HCT116 (cell line): ENCODE measurements around the gene HSH2D. TPM values are rescaled to one million over a fixed set of nuclear protein-coding genes. Genes with fewer than 3 reads are reported as not detected.

Experiments used
- ATAC-seq: fragments of 200-7000 bp; cut with Tn5 transposase; 2 replicates; pipeline ENCODE4 v1.9.1; 2020; ENCODE audit warnings: mild to moderate bottlenecking, moderate library complexity
- BruUV-seq: library from RNA; stranded (reverse); fragments of 400-500 nt; replicated peaks from 2 replicates; lab custom pipeline; 2021; lab: Mats Ljungman, UMichigan
- CTCF ChIA-PET: fragments of 300-600 bp; sonication (Branson Sonifier 250); formaldehyde crosslinking; loops from one replicate; lab custom pipeline; 2021; ENCODE audit warnings: antibody characterized with exemption; lab: Charles Lee
- POLR2A ChIA-PET: fragments of 300-600, 350-600 bp; sonication (Branson Sonifier 250); formaldehyde crosslinking; loops from one replicate; lab custom pipeline; 2021; ENCODE audit warnings: antibody characterized with exemption; lab: Charles Lee
- RAD21 ChIA-PET, 2 experiments: fragments of 300-600 bp; sonication (Branson Sonifier 250); formaldehyde crosslinking; loops; one replicate each; lab custom pipeline; 2023; ENCODE audit warnings: low total read pairs in 2 of 2; ENCODE audit not compliant: uncharacterized antibody in 2 of 2, unreplicated experiment in 2 of 2, low non-redundant PET in 1 of 2; lab: Charles Lee
- DNase-seq: peaks from one replicate; pipeline ENCODE4 v3.0.0-alpha.2; 2010; ENCODE audit warnings: low read depth, low spot score
- H2AFZ ChIP-seq: fragments of 200-600 bp; shearing (Covaris generic), sonication (generic); 2 replicates; pipeline ENCODE4 v1.6.1; 2017; ENCODE audit warnings: low read depth, mixed run types, mixed read lengths, antibody characterized with exemption, low read length; ENCODE audit not compliant: poor library complexity, severe bottlenecking
- H3K27ac ChIP-seq: 2 replicates; pipeline ENCODE4 v1.5.1; 2012; ENCODE audit warnings: low read depth, low read length
- H3K27me3 ChIP-seq: fragments of 200-600 bp; sonication (generic); 2 replicates; pipeline ENCODE4 v1.6.1; 2016; ENCODE audit warnings: mixed run types, low read length, mixed read lengths; ENCODE audit not compliant: insufficient read depth
- H3K36me3 ChIP-seq, 2 experiments: fragments of 200-500 bp in 1 of 2; fragments of 200-600 bp in 1 of 2; sonication (Bioruptor generic) in 1 of 2; sonication (generic) in 1 of 2; 2 replicates each; pipeline versions ENCODE4 v1.5.1 to v1.6.1; 2014 to 2016; ENCODE audit warnings: low read length in 2 of 2, inconsistent platforms in 1 of 2, mixed read lengths in 1 of 2, mixed run types in 1 of 2; ENCODE audit not compliant: insufficient read depth in 2 of 2, control insufficient read depth in 1 of 2
- H3K4me1 ChIP-seq, 2 experiments: fragments of 200-600 bp in 1 of 2; sonication (generic) in 1 of 2; 2 replicates each; pipeline versions ENCODE4 v1.5.1 to v1.6.1; 2012 to 2017; ENCODE audit warnings: low read length in 2 of 2, inconsistent platforms in 1 of 2, mild to moderate bottlenecking in 1 of 2, mixed read lengths in 1 of 2, mixed run types in 1 of 2, moderate library complexity in 1 of 2; ENCODE audit not compliant: insufficient read depth in 2 of 2, control insufficient read depth in 1 of 2
- H3K4me2 ChIP-seq: fragments of 200-600 bp; sonication (generic); 2 replicates; pipeline ENCODE4 v1.6.1; 2017; ENCODE audit warnings: mixed run types, low read length, mixed read lengths
- H3K4me3 ChIP-seq, 2 experiments: fragments of 200-600 bp in 1 of 2; sonication (generic) in 1 of 2; replicated peaks in 1 of 2; 2 replicates each; pipeline ENCODE4 v1.5.1; 2011 to 2016; ENCODE audit warnings: low read length in 2 of 2, control low read depth in 1 of 2, low read depth in 1 of 2, mild to moderate bottlenecking in 1 of 2, mixed read lengths in 1 of 2, mixed run types in 1 of 2
- H3K79me2 ChIP-seq: fragments of 200-600 bp; sonication (generic); 2 replicates; pipeline ENCODE4 v1.6.1; 2017; ENCODE audit warnings: mild to moderate bottlenecking, mixed run types, low read length, moderate library complexity, mixed read lengths; ENCODE audit not compliant: insufficient read depth
- H3K9ac ChIP-seq: fragments of 200-600 bp; sonication (generic); 2 replicates; pipeline ENCODE4 v1.6.1; 2016; ENCODE audit warnings: low read length, mixed read lengths
- H3K9me2 ChIP-seq: fragments of 200-600 bp; sonication (generic), shearing (Covaris generic); 2 replicates; pipeline ENCODE4 v1.6.1; 2017; ENCODE audit warnings: mixed run types, mild to moderate bottlenecking, moderate library complexity; ENCODE audit not compliant: insufficient read depth
- H3K9me3 ChIP-seq, 2 experiments: fragments of 200-500 bp in 1 of 2; fragments of 200-600 bp in 1 of 2; sonication (Bioruptor generic) in 1 of 2; sonication (generic) in 1 of 2; 2 replicates each; pipeline ENCODE4 v1.6.1; 2014 to 2017; ENCODE audit warnings: low read length in 2 of 2, mixed read lengths in 2 of 2, inconsistent platforms in 1 of 2, low read depth in 1 of 2, mild to moderate bottlenecking in 1 of 2, mixed run types in 1 of 2, moderate library complexity in 1 of 2; ENCODE audit not compliant: control insufficient read depth in 1 of 2, insufficient read depth in 1 of 2
- H4K20me1 ChIP-seq: fragments of 200-600 bp; sonication (generic), shearing (Covaris generic); 2 replicates; pipeline ENCODE4 v1.6.1; 2017; ENCODE audit warnings: mixed run types, mild to moderate bottlenecking, moderate library complexity; ENCODE audit not compliant: insufficient read depth
- CBX3 ChIP-seq: IDR thresholded peaks from 2 replicates; pipeline ENCODE4 v1.6.1; 2012; ENCODE audit warnings: low read depth
- EGR1 ChIP-seq: IDR thresholded peaks from 2 replicates; pipeline ENCODE4 v1.6.1; 2012; ENCODE audit warnings: low read depth
- EZH2 ChIP-seq: fragments of 200-600 bp; sonication (generic); IDR thresholded peaks from 2 replicates; pipeline ENCODE4 v1.6.1; 2017; ENCODE audit warnings: antibody characterized with exemption, mixed run types
- EZH2phosphoT487 ChIP-seq: fragments of 200-600 bp; IDR thresholded peaks from 2 replicates; pipeline ENCODE4 v1.6.1; 2018; ENCODE audit warnings: antibody characterized with exemption, borderline replicate concordance
- FOSL1 ChIP-seq: IDR thresholded peaks from 2 replicates; pipeline ENCODE4 v1.6.1; 2012; ENCODE audit warnings: low read depth
- POLR2AphosphoS5 ChIP-seq: IDR thresholded peaks from 2 replicates; pipeline ENCODE4 v1.6.1; 2011; ENCODE audit warnings: mild to moderate bottlenecking, low read depth, low read length, moderate library complexity
- SIN3A ChIP-seq: IDR thresholded peaks from 2 replicates; pipeline ENCODE4 v1.6.1; 2012; ENCODE audit warnings: low read depth
- SP1 ChIP-seq: IDR thresholded peaks from 2 replicates; pipeline ENCODE4 v1.6.1; 2012; ENCODE audit warnings: low read depth
- SRF ChIP-seq: IDR thresholded peaks from 2 replicates; pipeline ENCODE4 v1.6.1; 2012; ENCODE audit warnings: low read depth
- YY1 ChIP-seq: IDR thresholded peaks from 2 replicates; pipeline ENCODE4 v1.6.1; 2011; ENCODE audit warnings: low read length, low read depth, moderate library complexity, mild to moderate bottlenecking; ENCODE audit not compliant: insufficient replicate concordance; ENCODE audit errors: extremely low read depth
- ZFX ChIP-seq: fragments of 450-650 bp; IDR thresholded peaks from 2 replicates; pipeline ENCODE4 v1.6.1; 2017
- intact Hi-C: fragments of 100-400 bp; cut with micrococcal nuclease; formaldehyde crosslinking; loops from 2 replicates; pipeline ENCODE4 v1.10.0; 2022
- total RNA-seq: library from RNA; stranded (reverse); gene quantifications from one replicate; pipeline ENCODE4 v1.2.1, GENCODE V29; 2021; ENCODE audit not compliant: unreplicated experiment
- TF ChIP-seq, protein P1 (sequence below): IDR thresholded peaks from 2 replicates; pipeline ENCODE4 v1.6.1; 2012
- TF ChIP-seq, protein P2 (sequence below): IDR thresholded peaks from 2 replicates; pipeline ENCODE4 v1.6.1; 2011; ENCODE audit warnings: mild to moderate bottlenecking, low read length, moderate library complexity; ENCODE audit not compliant: insufficient replicate concordance; ENCODE audit errors: extremely low read depth
- TF ChIP-seq, protein P3 (sequence below): IDR thresholded peaks from 2 replicates; pipeline ENCODE4 v1.6.1; 2012; ENCODE audit warnings: low read depth

HSH2D gene
- total RNA-seq, 1 experiment from 2014 or later, result 21.4 TPM

DNA sequence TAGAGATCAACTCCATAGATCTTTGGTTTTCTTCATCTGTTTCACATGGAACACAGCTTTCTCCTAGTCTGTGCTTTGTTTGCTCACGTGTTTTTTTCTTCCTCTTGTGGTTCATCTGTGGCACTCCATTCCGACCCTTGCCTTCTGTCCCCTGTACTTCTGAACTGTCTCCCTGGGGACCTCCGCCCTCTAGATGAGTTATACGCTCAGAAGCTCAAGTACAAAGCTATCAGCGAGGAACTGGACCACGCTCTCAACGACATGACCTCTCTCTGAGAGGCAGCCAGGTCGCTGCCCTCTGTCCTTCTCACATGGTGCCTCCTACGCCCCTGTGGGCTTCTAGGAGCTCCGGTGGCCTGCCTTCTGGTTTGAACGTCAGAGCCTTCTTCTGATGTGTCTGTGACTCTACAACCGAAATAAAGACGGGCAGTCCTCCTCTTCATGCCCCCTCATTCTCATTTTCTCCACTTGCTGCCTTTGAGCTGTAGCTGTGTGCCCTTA is 48.4 kb upstream of the HSH2D start:
- H3K79me2 ChIP-seq, result peaks cover 19% of the 10 kb centered on the region; the same call in 1 of the 2 replicates
- H3K27ac ChIP-seq, result no peak overlapping the region
- H3K9me2 ChIP-seq, result no peaks in the 10 kb centered on the region
- H3K27me3 ChIP-seq, result no peaks in the 10 kb centered on the region
- ChIA-PET RAD21 (no interaction called here), POLR2A (interaction anchor here (1.0 to 1.4 kb wide), 3 partner anchors 9 to 25 kb away, joined by 3 to 5 read pairs (median 3); no protein-coding TSS in a partner anchor), CTCF (no interaction called here)
- peaks cover 7 to 15% of the 10 kb centered on the region in 2 experiments; a peak in 3 of 4 replicates for H3K4me1 ChIP-seq
- no peaks in the 10 kb centered on the region for H4K20me1 ChIP-seq
- H3K9me3 ChIP-seq, result no peaks in the 10 kb centered on the region
- H3K9ac ChIP-seq, result no peak overlapping the region
- no peak for DNase-seq
- H3K4me2 ChIP-seq, result no peak overlapping the region
- H2AFZ ChIP-seq, result no peak overlapping the region
- H3K4me3 ChIP-seq, result no peak overlapping the region
- TF ChIP-seq EZH2phosphoT487 (no peak), FOSL1 (no peak)
- BruUV-seq, result no TSS peak
- H3K36me3 ChIP-seq, result peaks cover 48 to 71% of the 10 kb centered on the region in 2 experiments
- intact Hi-C loops, result no loop called here
- ATAC-seq, result no peak

DNA sequence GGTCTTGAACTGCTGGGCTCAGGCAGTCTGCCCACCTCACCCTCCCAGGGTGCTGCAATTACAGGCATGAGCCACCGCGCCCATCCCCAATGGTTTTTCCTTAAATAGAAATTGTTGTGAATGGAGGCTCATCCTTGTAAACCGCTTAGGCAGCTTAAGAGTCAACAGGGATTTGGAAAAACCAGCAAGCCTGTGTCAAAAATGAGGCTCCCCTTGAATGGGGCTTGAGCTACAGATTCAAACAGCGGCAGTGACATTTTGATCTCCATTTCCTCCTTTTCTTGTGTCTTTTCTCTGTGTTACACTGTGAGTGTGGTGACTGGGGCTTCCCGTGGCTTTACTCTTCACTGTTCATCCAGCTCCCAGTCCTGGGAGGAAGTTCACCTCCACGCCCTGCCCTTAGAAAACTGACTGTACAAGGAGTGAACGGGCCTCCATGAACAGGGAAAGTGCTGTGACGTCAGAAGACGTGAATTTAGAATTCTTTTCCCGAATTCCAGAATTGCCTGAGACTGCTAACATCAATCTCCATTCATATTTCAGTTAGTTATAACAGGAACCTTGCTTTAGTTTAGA is 47.1 kb upstream of the HSH2D start:
- Histone ChIP-seq H3K36me3 (peaks cover 44 to 68% of the 10 kb centered on the region in 2 experiments), H3K9me3 (no peaks in the 10 kb centered on the region), H3K27me3 (no peaks in the 10 kb centered on the region), H3K4me3 (no peak overlapping the region), H3K9ac (no peak overlapping the region), H3K9me2 (no peaks in the 10 kb centered on the region), H3K27ac (no peak overlapping the region), H2AFZ (no peak overlapping the region), H4K20me1 (no peaks in the 10 kb centered on the region), H3K4me2 (no peak overlapping the region), H3K79me2 (peaks cover 14% of the 10 kb centered on the region; the same call in 1 of the 2 replicates), H3K4me1 (peaks cover 7 to 15% of the 10 kb centered on the region in 2 experiments; a peak in 3 of 4 replicates)
- no peak for ATAC-seq
- BruUV-seq, result no TSS peak
- intact Hi-C loops, result no loop called here
- no peak for DNase-seq
- ChIA-PET RAD21 (no interaction called here), CTCF (interaction anchor here (0.6 kb wide), 1 partner anchor 19 kb away, joined by 3 read pairs; no protein-coding TSS in a partner anchor), POLR2A (interaction anchor here (0.6 to 1.4 kb wide), 3 partner anchors 11 to 1186 kb away, joined by 3 to 5 read pairs (median 3); no protein-coding TSS in a partner anchor)
- TF ChIP-seq, protein P1, sequence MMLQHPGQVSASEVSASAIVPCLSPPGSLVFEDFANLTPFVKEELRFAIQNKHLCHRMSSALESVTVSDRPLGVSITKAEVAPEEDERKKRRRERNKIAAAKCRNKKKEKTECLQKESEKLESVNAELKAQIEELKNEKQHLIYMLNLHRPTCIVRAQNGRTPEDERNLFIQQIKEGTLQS, result no peak
- TF ChIP-seq EZH2 (no peak), SIN3A (no peak), YY1 (no peak), SP1 (no peak), EGR1 (no peak), CBX3 (no peak), FOSL1 (no peak), SRF (no peak), ZFX (no peak), POLR2AphosphoS5 (no peak)
- TF ChIP-seq, protein P2, sequence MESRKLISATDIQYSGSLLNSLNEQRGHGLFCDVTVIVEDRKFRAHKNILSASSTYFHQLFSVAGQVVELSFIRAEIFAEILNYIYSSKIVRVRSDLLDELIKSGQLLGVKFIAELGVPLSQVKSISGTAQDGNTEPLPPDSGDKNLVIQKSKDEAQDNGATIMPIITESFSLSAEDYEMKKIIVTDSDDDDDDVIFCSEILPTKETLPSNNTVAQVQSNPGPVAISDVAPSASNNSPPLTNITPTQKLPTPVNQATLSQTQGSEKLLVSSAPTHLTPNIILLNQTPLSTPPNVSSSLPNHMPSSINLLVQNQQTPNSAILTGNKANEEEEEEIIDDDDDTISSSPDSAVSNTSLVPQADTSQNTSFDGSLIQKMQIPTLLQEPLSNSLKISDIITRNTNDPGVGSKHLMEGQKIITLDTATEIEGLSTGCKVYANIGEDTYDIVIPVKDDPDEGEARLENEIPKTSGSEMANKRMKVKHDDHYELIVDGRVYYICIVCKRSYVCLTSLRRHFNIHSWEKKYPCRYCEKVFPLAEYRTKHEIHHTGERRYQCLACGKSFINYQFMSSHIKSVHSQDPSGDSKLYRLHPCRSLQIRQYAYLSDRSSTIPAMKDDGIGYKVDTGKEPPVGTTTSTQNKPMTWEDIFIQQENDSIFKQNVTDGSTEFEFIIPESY, result no peak
- TF ChIP-seq, protein P3, sequence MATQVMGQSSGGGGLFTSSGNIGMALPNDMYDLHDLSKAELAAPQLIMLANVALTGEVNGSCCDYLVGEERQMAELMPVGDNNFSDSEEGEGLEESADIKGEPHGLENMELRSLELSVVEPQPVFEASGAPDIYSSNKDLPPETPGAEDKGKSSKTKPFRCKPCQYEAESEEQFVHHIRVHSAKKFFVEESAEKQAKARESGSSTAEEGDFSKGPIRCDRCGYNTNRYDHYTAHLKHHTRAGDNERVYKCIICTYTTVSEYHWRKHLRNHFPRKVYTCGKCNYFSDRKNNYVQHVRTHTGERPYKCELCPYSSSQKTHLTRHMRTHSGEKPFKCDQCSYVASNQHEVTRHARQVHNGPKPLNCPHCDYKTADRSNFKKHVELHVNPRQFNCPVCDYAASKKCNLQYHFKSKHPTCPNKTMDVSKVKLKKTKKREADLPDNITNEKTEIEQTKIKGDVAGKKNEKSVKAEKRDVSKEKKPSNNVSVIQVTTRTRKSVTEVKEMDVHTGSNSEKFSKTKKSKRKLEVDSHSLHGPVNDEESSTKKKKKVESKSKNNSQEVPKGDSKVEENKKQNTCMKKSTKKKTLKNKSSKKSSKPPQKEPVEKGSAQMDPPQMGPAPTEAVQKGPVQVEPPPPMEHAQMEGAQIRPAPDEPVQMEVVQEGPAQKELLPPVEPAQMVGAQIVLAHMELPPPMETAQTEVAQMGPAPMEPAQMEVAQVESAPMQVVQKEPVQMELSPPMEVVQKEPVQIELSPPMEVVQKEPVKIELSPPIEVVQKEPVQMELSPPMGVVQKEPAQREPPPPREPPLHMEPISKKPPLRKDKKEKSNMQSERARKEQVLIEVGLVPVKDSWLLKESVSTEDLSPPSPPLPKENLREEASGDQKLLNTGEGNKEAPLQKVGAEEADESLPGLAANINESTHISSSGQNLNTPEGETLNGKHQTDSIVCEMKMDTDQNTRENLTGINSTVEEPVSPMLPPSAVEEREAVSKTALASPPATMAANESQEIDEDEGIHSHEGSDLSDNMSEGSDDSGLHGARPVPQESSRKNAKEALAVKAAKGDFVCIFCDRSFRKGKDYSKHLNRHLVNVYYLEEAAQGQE, result no peak
